HL-60 (cell line): ENCODE data around the gene PRPF18.

Experiments
- DNase-seq, 2 experiments: peaks; one replicate each; pipeline ENCODE4 v3.0.0-alpha.2; 2010 to 2020; ENCODE audit warnings: low read depth in 1 of 2, low spot score in 1 of 2
- H3K27ac ChIP-seq: fragments of 250-450 bp; sonication (Bioruptor Pico); replicated peaks from 2 replicates; pipeline ENCODE4 v1.5.1; 2020; ENCODE audit warnings: mild to moderate bottlenecking, moderate library complexity
- H3K27me3 ChIP-seq: fragments of 250-450 bp; sonication (Bioruptor Pico); 2 replicates; pipeline ENCODE4 v1.5.1; 2021; ENCODE audit warnings: mild to moderate bottlenecking, moderate library complexity; ENCODE audit not compliant: insufficient read depth, poor library complexity, severe bottlenecking
- H3K4me3 ChIP-seq: replicated peaks from 2 replicates; pipeline ENCODE4 v1.5.1; 2011; ENCODE audit warnings: mild to moderate bottlenecking, control low read depth, low read length; ENCODE audit not compliant: insufficient read depth
- GABPA ChIP-seq: IDR thresholded peaks from 2 replicates; pipeline ENCODE4 v1.6.1; 2012; ENCODE audit warnings: low read depth
- POLR2AphosphoS5 ChIP-seq: IDR thresholded peaks from 2 replicates; pipeline ENCODE4 v1.6.1; 2012; ENCODE audit warnings: low read depth
- SPI1 ChIP-seq: IDR thresholded peaks from 2 replicates; pipeline ENCODE4 v1.6.1; 2012; ENCODE audit warnings: low read depth, mild to moderate bottlenecking, borderline replicate concordance
- TF ChIP-seq, protein P1 (sequence below): IDR thresholded peaks from one replicate; pipeline ENCODE4 v1.5.1; 2011; ENCODE audit warnings: low read length, control low read depth, inconsistent platforms; ENCODE audit not compliant: insufficient read depth
- TF ChIP-seq, protein P2 (sequence below): IDR thresholded peaks from 2 replicates; pipeline ENCODE4 v1.6.1; 2012; ENCODE audit warnings: low read depth; ENCODE audit not compliant: insufficient replicate concordance

The PRPF18 gene

DNA sequence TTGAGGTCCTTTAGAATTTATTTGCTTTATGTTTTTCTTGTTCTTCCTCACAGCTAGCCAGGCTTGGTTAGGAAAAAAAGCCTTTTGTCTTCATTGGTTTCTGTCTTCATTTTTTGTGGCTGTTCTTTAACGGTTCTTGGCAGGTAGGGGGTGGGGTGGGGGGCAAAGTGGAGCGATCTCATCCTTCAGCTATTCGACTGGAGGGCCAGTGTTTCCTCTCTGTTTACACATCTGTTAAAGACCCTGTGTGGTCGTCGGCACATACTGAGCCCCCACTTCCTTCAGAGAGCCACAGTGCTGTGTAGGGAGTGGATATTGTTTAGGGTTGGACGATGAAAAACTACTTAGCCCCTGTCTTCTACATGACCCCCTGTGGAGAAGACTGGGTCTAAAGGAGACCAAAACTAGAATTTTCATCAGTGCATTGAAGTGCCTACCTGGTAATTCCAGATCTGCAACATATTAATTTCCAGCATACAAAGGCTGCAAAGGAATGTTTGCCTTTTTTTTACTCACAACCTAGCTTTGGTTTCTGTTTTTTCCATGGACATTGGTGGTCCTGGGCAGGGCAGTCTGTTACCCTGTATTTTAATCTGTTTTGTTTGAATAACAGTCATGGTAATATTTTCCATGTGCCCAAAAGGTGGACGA is 29.0 kb downstream of the PRPF18 start:
- no peaks in the 10 kb centered on the region for H3K27me3 ChIP-seq
- DNase-seq = no peak
- H3K27ac ChIP-seq = no peak overlapping the region
- TF ChIP-seq, protein P1, sequence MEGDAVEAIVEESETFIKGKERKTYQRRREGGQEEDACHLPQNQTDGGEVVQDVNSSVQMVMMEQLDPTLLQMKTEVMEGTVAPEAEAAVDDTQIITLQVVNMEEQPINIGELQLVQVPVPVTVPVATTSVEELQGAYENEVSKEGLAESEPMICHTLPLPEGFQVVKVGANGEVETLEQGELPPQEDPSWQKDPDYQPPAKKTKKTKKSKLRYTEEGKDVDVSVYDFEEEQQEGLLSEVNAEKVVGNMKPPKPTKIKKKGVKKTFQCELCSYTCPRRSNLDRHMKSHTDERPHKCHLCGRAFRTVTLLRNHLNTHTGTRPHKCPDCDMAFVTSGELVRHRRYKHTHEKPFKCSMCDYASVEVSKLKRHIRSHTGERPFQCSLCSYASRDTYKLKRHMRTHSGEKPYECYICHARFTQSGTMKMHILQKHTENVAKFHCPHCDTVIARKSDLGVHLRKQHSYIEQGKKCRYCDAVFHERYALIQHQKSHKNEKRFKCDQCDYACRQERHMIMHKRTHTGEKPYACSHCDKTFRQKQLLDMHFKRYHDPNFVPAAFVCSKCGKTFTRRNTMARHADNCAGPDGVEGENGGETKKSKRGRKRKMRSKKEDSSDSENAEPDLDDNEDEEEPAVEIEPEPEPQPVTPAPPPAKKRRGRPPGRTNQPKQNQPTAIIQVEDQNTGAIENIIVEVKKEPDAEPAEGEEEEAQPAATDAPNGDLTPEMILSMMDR = no peak
- TF ChIP-seq, protein P2, sequence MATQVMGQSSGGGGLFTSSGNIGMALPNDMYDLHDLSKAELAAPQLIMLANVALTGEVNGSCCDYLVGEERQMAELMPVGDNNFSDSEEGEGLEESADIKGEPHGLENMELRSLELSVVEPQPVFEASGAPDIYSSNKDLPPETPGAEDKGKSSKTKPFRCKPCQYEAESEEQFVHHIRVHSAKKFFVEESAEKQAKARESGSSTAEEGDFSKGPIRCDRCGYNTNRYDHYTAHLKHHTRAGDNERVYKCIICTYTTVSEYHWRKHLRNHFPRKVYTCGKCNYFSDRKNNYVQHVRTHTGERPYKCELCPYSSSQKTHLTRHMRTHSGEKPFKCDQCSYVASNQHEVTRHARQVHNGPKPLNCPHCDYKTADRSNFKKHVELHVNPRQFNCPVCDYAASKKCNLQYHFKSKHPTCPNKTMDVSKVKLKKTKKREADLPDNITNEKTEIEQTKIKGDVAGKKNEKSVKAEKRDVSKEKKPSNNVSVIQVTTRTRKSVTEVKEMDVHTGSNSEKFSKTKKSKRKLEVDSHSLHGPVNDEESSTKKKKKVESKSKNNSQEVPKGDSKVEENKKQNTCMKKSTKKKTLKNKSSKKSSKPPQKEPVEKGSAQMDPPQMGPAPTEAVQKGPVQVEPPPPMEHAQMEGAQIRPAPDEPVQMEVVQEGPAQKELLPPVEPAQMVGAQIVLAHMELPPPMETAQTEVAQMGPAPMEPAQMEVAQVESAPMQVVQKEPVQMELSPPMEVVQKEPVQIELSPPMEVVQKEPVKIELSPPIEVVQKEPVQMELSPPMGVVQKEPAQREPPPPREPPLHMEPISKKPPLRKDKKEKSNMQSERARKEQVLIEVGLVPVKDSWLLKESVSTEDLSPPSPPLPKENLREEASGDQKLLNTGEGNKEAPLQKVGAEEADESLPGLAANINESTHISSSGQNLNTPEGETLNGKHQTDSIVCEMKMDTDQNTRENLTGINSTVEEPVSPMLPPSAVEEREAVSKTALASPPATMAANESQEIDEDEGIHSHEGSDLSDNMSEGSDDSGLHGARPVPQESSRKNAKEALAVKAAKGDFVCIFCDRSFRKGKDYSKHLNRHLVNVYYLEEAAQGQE = no peak
- no peak for TF ChIP-seq GABPA
- no peak overlapping the region for H3K4me3 ChIP-seq

DNA sequence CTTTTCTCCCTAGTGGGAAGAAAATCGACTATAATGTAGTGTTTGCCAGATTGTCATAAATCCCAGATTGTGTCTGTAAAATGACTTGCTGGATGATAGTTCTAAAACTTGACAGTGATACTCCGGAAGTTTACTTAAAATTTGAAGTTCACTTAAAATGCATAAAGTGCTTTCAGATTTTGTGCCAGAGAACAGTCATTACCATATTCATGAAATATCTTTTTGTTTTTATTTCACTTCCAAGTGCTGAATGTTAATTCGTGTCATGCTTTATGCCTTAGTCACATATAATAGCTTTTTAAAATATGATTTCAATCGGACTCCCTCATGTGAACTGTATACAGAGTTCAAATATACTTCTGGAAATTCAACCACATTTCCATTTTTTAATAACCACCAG is 30.4 kb downstream of the PRPF18 start:
- Histone ChIP-seq H3K27ac (no peak overlapping the region), H3K4me3 (no peak overlapping the region), H3K27me3 (no peaks in the 10 kb centered on the region)
- no peak for TF ChIP-seq GABPA
- TF ChIP-seq, protein P1 = no peak
- DNase-seq = no peak

GRCh38 chr10:13621931-13622330 is 35.2 kb downstream of the PRPF18 start:
- TF ChIP-seq POLR2AphosphoS5 = no peak
- Histone ChIP-seq H3K4me3 (no peak overlapping the region), H3K27ac (no peak overlapping the region), H3K27me3 (no peaks in the 10 kb centered on the region)
- no peak for DNase-seq

DNA sequence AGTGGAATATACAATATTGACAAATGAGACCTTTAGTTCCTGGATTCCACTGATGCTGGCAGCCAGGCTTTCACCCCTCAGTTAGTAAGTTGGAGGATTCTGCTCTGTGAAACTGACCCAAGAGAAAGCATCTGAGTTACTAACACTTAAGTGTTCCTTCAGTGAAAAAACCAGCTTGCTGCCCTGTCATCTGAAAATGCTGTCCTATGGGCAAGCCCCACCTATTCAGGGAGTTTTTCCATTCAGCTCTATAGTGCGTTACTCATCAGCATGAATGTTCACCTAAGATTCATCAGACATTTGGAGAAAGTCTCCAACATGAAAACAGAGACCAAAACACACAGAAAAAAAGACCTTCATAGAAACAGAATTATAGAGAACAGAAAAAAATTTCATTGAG is 37.9 kb downstream of the PRPF18 start:
- no peaks in the 10 kb centered on the region for H3K27me3 ChIP-seq
- H3K27ac ChIP-seq = no peak overlapping the region
- no peak overlapping the region for H3K4me3 ChIP-seq
- no peak for TF ChIP-seq POLR2AphosphoS5
- DNase-seq = no peak

DNA sequence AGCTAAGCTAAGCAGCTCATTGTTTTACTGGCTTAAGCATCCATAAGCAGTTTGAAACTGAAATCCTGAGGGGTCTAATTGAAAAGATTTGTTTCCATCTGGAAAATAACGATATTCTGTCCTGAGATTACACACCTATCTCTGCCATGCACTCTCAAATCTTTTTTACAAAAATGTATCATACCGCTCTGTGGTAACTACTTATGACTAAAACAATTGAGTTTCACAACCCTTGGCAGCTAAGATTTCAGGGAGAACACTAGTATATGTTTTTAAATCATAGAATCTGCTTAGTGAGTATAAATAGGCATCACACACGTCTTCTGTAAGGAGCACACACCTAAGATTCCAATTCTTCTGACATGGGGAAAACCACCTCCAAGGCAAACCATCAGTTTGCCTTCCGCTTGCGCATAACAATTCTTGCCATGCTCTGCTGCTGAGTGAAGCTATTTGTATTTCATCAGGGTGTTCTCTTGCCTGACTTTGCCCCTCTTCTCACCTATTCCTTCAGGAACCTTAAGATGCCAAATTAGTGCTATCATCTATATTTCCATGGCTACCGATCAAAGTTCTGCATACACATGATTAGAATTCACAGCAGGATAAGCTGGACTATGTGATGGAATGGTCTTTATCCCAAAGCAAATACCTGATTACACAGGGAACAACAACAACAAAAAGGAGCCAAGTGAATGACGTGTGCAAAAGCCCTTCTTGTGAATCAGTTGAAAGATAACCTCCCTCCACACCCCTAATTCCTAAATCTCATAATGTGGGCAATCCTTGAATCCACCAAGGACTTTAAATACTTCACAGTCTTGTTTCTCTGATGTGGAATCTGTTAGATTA is 40.9 kb downstream of the PRPF18 start:
- Histone ChIP-seq H3K4me3 (no peak overlapping the region), H3K27me3 (no peaks in the 10 kb centered on the region), H3K27ac (no peak overlapping the region)
- TF ChIP-seq, protein P2 = no peak
- no peak for TF ChIP-seq GABPA
- TF ChIP-seq SPI1 = no peak
- TF ChIP-seq, protein P1 = no peak
- no peak for TF ChIP-seq POLR2AphosphoS5
- DNase-seq = no peak
